ENCODE data around the gene CCNJL. TPM values are rescaled to one million over a fixed set of nuclear protein-coding genes. Genes with fewer than 3 reads are reported as not detected.
A peak's percentile ranks its signal among the peaks of the same experiment; 100 is the strongest.

The CCNJL gene
- total RNA-seq, 2 experiments from 2014 or later = not detected

GRCh38 chr5:160325716-160326115, 13.4 kb upstream of the CCNJL start:
- H3K27ac Mint-ChIP-seq = no peak overlapping the region
- H3K27me3 Mint-ChIP-seq (ENCODE audit: low read depth) = peaks cover 2% of the 10 kb centered on the region
- no peak for DNase-seq
- no peaks in the 10 kb centered on the region for H3K9me3 Mint-ChIP-seq
- intact Hi-C loops (cut with micrococcal nuclease) = no loop called here
- CTCF ChIA-PET = interaction anchor here (1.4 kb wide), 1 partner anchor 20 kb away, joined by 3 read pairs; no protein-coding TSS in a partner anchor
- H3K36me3 Mint-ChIP-seq (ENCODE audit: low read depth) = no peaks in the 10 kb centered on the region
- peaks cover 6% of the 10 kb centered on the region for H3K4me1 Mint-ChIP-seq (ENCODE audit: low read depth)
- H3K4me3 Mint-ChIP-seq = no peak overlapping the region

GRCh38 chr5:160324886-160325285, 12.5 kb upstream of the CCNJL start:
- no peak for DNase-seq
- H3K27me3 Mint-ChIP-seq (ENCODE audit: low read depth) = peaks cover 5% of the 10 kb centered on the region
- H3K9me3 Mint-ChIP-seq = no peaks in the 10 kb centered on the region
- H3K27ac Mint-ChIP-seq = no peak overlapping the region
- no peaks in the 10 kb centered on the region for H3K36me3 Mint-ChIP-seq (ENCODE audit: low read depth)
- H3K4me1 Mint-ChIP-seq (ENCODE audit: low read depth) = no peaks in the 10 kb centered on the region
- CTCF ChIA-PET = interaction anchor here (1.4 kb wide), 1 partner anchor 21 kb away, joined by 3 read pairs; no protein-coding TSS in a partner anchor
- H3K4me3 Mint-ChIP-seq = no peak overlapping the region
- intact Hi-C loops (cut with micrococcal nuclease) = no loop called here

GRCh38 chr5:160318409-160318808, 6.0 kb upstream of the CCNJL start:
- Mint-ChIP-seq H3K4me1 (ENCODE audit: low read depth) (no peaks in the 10 kb centered on the region), H3K36me3 (ENCODE audit: low read depth) (no peaks in the 10 kb centered on the region), H3K27me3 (ENCODE audit: low read depth) (peaks cover 22% of the 10 kb centered on the region), H3K9me3 (no peaks in the 10 kb centered on the region), H3K27ac (no peak overlapping the region), H3K4me3 (no peak overlapping the region)
- CTCF ChIA-PET = interaction anchor here (0.7 to 2.5 kb wide), 3 partner anchors 26 to 121 kb away, joined by 3 to 8 read pairs (median 8); no protein-coding TSS in a partner anchor
- DNase-seq = no peak
- intact Hi-C loops (cut with micrococcal nuclease) = no loop called here

- Mint-ChIP-seq H3K27ac (no peak overlapping the region), H3K27me3 (ENCODE audit: low read depth) (peaks cover 31% of the 10 kb centered on the region), H3K36me3 (ENCODE audit: low read depth) (no peaks in the 10 kb centered on the region), H3K4me3 (no peak overlapping the region), H3K9me3 (no peaks in the 10 kb centered on the region), H3K4me1 (ENCODE audit: low read depth) (peaks cover 4% of the 10 kb centered on the region)
- CTCF ChIA-PET = interaction anchor here (1.8 kb wide), 1 partner anchor 120 kb away, joined by 8 read pairs; no protein-coding TSS in a partner anchor
- DNase-seq = no peak
- intact Hi-C loops (cut with micrococcal nuclease) = no loop called here
These were observed 5.1 kb upstream of the CCNJL start for GRCh38 chr5:160317434-160317833.

- H3K27me3 Mint-ChIP-seq (ENCODE audit: low read depth) = peaks cover 38% of the 10 kb centered on the region
- CTCF ChIA-PET = no interaction called here
These were observed 3.6 kb upstream of the CCNJL start for GRCh38 chr5:160315968-160316367.

GRCh38 chr5:160312960-160313727, 780 bp upstream of the CCNJL start:
- no peak for DNase-seq
- Mint-ChIP-seq H3K4me1 (ENCODE audit: low read depth) (peaks cover 7% of the 10 kb centered on the region), H3K4me3 (peak overlapping the region; percentile 62), H3K36me3 (ENCODE audit: low read depth) (no peaks in the 10 kb centered on the region), H3K9me3 (no peaks in the 10 kb centered on the region), H3K27ac (no peak overlapping the region), H3K27me3 (ENCODE audit: low read depth) (peaks cover 46% of the 10 kb centered on the region)
- CTCF ChIA-PET = no interaction called here
- intact Hi-C loops (cut with micrococcal nuclease) = no loop called here

More at GRCh38 chr5:160315968-160316367, 3.6 kb upstream of the CCNJL start:
- Mint-ChIP-seq H3K36me3 (ENCODE audit: low read depth) (no peaks in the 10 kb centered on the region), H3K9me3 (no peaks in the 10 kb centered on the region), H3K4me1 (ENCODE audit: low read depth) (peaks cover 7% of the 10 kb centered on the region), H3K4me3 (no peak overlapping the region), H3K27ac (no peak overlapping the region)
- DNase-seq = no peak
- intact Hi-C loops (cut with micrococcal nuclease) = no loop called here

GRCh38 chr5:160311491-160312133, 752 bp downstream of the CCNJL start:
- Mint-ChIP-seq H3K36me3 (ENCODE audit: low read depth) (no peaks in the 10 kb centered on the region), H3K27ac (no peak overlapping the region), H3K4me3 (peak overlapping the region; percentile 20), H3K4me1 (ENCODE audit: low read depth) (peaks cover 7% of the 10 kb centered on the region), H3K27me3 (ENCODE audit: low read depth) (peaks cover 49% of the 10 kb centered on the region), H3K9me3 (no peaks in the 10 kb centered on the region)
- intact Hi-C loops (cut with micrococcal nuclease) = no loop called here
- CTCF ChIA-PET = no interaction called here
- DNase-seq = no peak

- intact Hi-C loops (cut with micrococcal nuclease) = no loop called here
- H3K36me3 Mint-ChIP-seq (ENCODE audit: low read depth) = no peaks in the 10 kb centered on the region
- peaks cover 7% of the 10 kb centered on the region for H3K4me1 Mint-ChIP-seq (ENCODE audit: low read depth)
- CTCF ChIA-PET = no interaction called here
- H3K4me3 Mint-ChIP-seq = no peak overlapping the region
- peaks cover 48% of the 10 kb centered on the region for H3K27me3 Mint-ChIP-seq (ENCODE audit: low read depth)
- no peak for DNase-seq
- H3K27ac Mint-ChIP-seq = no peak overlapping the region
- H3K9me3 Mint-ChIP-seq = no peaks in the 10 kb centered on the region
These were observed 1.6 kb downstream of the CCNJL start for GRCh38 chr5:160310552-160311295.

GRCh38 chr5:160310140-160310539, 2.2 kb downstream of the CCNJL start:
- H3K4me1 Mint-ChIP-seq (ENCODE audit: low read depth) = peaks cover 7% of the 10 kb centered on the region
- CTCF ChIA-PET = interaction anchor here (0.6 kb wide), 1 partner anchor 76 kb away, joined by 3 read pairs; no protein-coding TSS in a partner anchor
- no peak for DNase-seq
- peaks cover 50% of the 10 kb centered on the region for H3K27me3 Mint-ChIP-seq (ENCODE audit: low read depth)
- intact Hi-C loops (cut with micrococcal nuclease) = no loop called here
- no peaks in the 10 kb centered on the region for H3K9me3 Mint-ChIP-seq
- H3K4me3 Mint-ChIP-seq = no peak overlapping the region
- no peak overlapping the region for H3K27ac Mint-ChIP-seq
- no peaks in the 10 kb centered on the region for H3K36me3 Mint-ChIP-seq (ENCODE audit: low read depth)

GRCh38 chr5:160306696-160307095, 5.7 kb downstream of the CCNJL start:
- peaks cover 35% of the 10 kb centered on the region for H3K27me3 Mint-ChIP-seq (ENCODE audit: low read depth)
- H3K9me3 Mint-ChIP-seq = no peaks in the 10 kb centered on the region
- DNase-seq = no peak
- H3K36me3 Mint-ChIP-seq (ENCODE audit: low read depth) = no peaks in the 10 kb centered on the region
- CTCF ChIA-PET = no interaction called here
- H3K4me1 Mint-ChIP-seq (ENCODE audit: low read depth) = peaks cover 3% of the 10 kb centered on the region
- intact Hi-C loops (cut with micrococcal nuclease) = no loop called here
- H3K27ac Mint-ChIP-seq = no peak overlapping the region
- H3K4me3 Mint-ChIP-seq = no peak overlapping the region

GRCh38 chr5:160305319-160305718, 7.0 kb downstream of the CCNJL start:
- Mint-ChIP-seq H3K27me3 (ENCODE audit: low read depth) (peaks cover 22% of the 10 kb centered on the region), H3K36me3 (ENCODE audit: low read depth) (no peaks in the 10 kb centered on the region), H3K9me3 (no peaks in the 10 kb centered on the region), H3K27ac (no peak overlapping the region), H3K4me1 (ENCODE audit: low read depth) (no peaks in the 10 kb centered on the region), H3K4me3 (no peak overlapping the region)
- no peak for DNase-seq
- intact Hi-C loops (cut with micrococcal nuclease) = no loop called here
- CTCF ChIA-PET = interaction anchor here (1.0 kb wide), 1 partner anchor 40 kb away, joined by 3 read pairs; no protein-coding TSS in a partner anchor

- Mint-ChIP-seq H3K4me1 (ENCODE audit: low read depth) (no peaks in the 10 kb centered on the region), H3K9me3 (no peaks in the 10 kb centered on the region), H3K4me3 (no peak overlapping the region), H3K36me3 (ENCODE audit: low read depth) (no peaks in the 10 kb centered on the region), H3K27ac (no peak overlapping the region), H3K27me3 (ENCODE audit: low read depth) (peaks cover 15% of the 10 kb centered on the region)
- DNase-seq = no peak
- CTCF ChIA-PET = interaction anchor here (1.0 to 1.4 kb wide), 2 partner anchors 16 to 42 kb away, joined by 3 read pairs; no protein-coding TSS in a partner anchor
- intact Hi-C loops (cut with micrococcal nuclease) = no loop called here
These were observed 8.7 kb downstream of the CCNJL start for GRCh38 chr5:160303690-160304089.

All from activated naive CD4-positive, alpha-beta T cell treated with anti-CD3 and anti-CD28 coated beads for 36 hours (primary cell).